Measurements from ENCODE around the gene ARID3A.

The ARID3A gene

DNA sequence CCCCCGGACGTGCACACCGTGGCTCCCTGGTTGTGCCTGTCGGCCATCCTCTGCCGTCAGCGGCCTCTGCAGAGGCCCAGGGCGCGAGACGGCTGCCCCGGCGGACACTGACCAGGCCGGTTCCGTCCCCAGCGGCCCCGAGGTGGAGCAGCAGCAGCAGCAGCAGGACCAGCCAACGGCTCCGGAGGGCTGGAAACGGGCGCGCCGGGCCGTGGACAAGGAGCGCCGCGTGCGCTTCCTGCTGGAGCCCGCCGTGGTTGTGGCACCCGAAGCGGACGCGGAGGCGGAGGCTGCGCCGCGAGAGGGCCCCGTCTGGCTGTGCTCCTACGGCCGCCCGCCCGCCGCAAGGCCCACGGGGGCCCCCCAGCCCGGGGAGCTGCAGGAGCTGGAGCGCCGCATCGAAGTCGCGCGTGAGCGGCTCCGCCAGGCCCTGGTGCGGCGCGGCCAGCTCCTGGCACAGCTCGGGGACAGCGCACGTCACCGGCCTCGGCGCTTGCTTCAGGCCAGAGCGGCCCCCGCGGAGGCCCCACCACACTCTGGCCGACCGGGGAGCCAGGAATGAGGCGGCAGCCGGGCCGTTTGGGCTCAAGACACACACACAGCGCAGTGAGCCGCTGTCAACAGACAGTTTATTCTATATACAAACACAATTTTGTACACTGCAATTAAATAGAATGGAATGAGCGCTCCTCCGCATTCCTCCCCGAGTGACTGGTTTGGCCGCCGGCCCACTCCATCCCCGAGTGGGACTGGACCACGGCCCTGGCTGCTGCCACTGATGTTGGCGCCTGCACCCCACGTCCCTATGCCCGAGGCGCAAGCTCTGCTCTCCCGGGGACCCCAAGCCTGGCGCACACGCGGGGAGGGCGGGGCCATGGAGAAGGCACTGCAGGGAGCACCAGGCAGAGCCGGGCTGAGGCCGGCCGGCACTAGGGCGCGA is 83.5 kb downstream of the ARID3A start:
- no peak for TF ChIP-seq JUND (IDR thresholded peaks at IDR 0.05; ENCODE audit: low read depth)
- DNase-seq (ENCODE audit: low read depth in 1 of 2, low spot score in 1 of 2): no peak
- in situ Hi-C loops (cut with HindIII; ENCODE audit: low pct_unique_long_range_greater_than_20kb, low sequenced_read_pairs): no loop called here

DNA sequence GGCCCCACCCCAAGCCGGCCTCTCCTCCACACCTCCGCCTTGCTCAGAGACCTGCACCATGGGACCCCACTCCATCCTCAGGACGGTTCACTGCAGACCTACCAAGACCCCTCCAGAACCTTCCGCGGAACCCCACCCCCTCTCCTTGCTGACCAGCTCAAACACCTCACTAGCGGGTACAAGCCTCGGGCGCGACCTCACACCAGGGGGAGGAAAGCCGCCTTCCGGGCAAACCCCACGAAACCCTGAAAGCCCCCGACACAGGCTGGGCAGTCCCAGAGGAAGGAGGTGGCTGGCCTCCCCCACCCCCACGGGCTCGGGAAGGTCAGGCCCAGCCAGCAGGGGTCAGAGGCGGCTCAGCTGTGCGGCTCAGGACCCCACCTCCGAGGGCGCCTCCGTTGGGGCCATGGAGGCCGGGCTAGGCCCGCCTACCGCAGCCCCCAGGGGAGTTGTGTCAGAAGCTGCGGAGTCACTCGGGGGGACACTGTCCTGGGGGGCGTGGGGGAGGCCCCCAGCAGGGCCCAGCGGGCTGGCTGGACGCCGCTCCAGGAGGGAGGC is 84.2 kb downstream of the ARID3A start:
- no peak for TF ChIP-seq JUND (IDR thresholded peaks at IDR 0.05; ENCODE audit: low read depth)
- DNase-seq (ENCODE audit: low read depth in 1 of 2, low spot score in 1 of 2): no peak
- in situ Hi-C loops (cut with HindIII; ENCODE audit: low pct_unique_long_range_greater_than_20kb, low sequenced_read_pairs): no loop called here

DNA sequence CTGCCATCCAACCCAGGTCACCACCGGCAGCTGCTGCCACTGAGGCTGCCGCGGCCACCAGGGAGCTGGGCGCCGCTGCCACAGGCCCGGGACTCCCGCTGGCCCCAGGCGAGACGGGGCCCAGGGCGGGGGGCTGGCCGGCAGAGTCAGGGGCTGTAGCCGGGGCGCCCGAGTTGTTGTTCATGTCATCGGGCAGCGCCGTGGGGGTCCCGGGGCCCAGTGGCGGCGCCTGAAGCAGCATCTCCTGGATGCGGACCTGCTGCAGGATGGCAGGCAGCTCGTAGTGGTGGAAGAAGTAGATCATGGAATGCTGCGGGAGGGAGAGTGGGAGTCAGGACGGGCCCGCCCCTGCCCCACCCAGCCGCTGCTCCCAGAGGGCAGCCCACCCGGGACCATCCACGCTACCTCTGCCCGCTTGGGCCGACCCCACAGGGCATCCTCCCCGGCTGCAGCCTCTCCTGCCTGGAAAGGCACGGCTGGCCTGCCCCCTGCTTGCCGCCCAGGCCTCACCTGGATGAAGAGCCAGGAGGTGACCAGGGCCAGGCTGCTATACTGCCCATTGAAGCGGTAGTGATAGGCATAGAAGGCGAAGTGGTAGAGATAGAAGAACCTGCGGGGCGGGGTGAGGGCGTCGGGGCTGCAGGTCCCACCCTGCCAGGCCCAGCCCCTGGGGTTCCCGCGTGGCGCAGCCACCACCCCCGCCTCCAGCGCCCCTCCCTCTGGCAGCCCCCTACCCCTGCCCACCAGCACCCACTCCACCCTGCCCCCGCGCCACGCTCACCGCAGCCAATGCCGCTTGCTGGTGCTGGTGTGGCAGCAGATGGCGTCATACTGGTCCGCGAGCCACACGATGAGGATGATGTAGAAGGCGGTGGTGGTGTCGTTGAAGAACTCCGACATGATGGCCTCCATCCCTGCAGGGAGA is 85.0 kb downstream of the ARID3A start:
- DNase-seq (ENCODE audit: low read depth in 1 of 2, low spot score in 1 of 2): no peak
- TF ChIP-seq JUND (IDR thresholded peaks at IDR 0.05; ENCODE audit: low read depth): no peak
- in situ Hi-C loops (cut with HindIII; ENCODE audit: low pct_unique_long_range_greater_than_20kb, low sequenced_read_pairs): no loop called here

DNA sequence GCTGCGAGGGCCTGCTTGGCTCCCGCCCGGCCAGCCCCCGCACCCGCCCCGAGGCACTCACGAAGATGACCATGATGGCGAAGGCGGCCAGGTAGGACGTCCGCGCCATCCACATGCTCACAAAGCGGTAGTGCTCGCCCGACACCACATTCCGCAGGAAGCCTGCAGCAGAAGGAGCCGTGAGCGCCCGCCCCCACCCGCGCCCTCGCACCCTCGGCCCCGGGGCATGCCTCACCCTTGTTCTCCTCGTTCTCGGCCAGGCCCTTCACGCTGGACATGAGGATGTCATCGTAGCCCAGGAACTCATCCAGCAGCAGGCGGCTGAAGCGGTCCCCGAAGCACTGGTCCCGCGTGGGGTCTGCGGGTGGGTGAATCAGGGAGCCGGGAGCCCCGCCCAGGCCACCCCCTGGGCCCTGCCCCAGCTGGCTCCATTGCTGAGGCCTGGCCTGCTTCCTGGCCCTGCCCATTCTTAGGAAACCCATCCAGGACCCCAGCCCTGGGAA is 86.0 kb downstream of the ARID3A start:
- in situ Hi-C loops (cut with HindIII; ENCODE audit: low pct_unique_long_range_greater_than_20kb, low sequenced_read_pairs): no loop called here
- no peak for DNase-seq (ENCODE audit: low read depth in 1 of 2, low spot score in 1 of 2)
- no peak for TF ChIP-seq JUND (IDR thresholded peaks at IDR 0.05; ENCODE audit: low read depth)

DNA sequence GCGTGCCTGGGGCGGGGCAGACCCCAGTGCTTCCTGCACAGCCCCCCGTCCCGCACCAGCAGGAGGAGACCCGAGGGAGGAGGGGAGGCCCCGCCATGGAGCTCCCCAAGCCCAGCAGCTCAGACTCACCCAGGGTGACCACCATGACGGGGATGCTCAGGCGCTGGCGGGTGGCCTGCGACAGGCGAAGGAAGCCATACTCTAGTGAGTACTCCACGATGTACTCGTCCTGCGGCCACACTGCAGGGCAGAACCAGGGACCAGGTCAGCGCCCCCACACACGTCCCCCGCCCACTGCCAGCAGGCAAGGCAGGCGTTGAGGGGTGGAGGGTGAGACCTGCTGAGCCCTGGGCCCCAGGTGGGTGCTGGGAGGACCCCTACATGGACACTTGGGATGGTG is 86.5 kb downstream of the ARID3A start:
- no peak for DNase-seq (ENCODE audit: low read depth in 1 of 2, low spot score in 1 of 2)
- in situ Hi-C loops (cut with HindIII; ENCODE audit: low pct_unique_long_range_greater_than_20kb, low sequenced_read_pairs): no loop called here
- no peak for TF ChIP-seq JUND (IDR thresholded peaks at IDR 0.05; ENCODE audit: low read depth)

DNA sequence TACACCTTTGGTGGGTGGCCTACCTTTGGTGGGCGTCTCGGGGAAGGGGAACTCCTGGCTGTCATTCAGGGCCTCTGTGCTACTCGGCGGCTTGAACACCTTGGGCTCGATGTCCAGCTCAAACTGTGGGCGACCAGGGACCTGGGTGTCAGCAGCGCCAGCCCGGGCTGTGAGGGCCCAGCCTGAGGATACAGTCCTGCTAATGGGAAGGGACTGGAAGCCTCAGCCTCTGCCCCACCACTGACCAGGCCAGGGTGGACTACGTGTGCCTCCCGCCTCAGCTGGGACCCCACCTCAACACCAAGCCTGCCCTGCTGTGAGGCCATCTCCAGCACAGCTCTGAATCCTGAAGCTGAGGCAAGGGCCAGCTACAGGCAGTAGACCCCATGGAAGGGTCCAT is 87.4 kb downstream of the ARID3A start:
- in situ Hi-C loops (cut with HindIII; ENCODE audit: low pct_unique_long_range_greater_than_20kb, low sequenced_read_pairs): no loop called here
- no peak for TF ChIP-seq JUND (IDR thresholded peaks at IDR 0.05; ENCODE audit: low read depth)
- no peak for DNase-seq (ENCODE audit: low read depth in 1 of 2, low spot score in 1 of 2)

DNA sequence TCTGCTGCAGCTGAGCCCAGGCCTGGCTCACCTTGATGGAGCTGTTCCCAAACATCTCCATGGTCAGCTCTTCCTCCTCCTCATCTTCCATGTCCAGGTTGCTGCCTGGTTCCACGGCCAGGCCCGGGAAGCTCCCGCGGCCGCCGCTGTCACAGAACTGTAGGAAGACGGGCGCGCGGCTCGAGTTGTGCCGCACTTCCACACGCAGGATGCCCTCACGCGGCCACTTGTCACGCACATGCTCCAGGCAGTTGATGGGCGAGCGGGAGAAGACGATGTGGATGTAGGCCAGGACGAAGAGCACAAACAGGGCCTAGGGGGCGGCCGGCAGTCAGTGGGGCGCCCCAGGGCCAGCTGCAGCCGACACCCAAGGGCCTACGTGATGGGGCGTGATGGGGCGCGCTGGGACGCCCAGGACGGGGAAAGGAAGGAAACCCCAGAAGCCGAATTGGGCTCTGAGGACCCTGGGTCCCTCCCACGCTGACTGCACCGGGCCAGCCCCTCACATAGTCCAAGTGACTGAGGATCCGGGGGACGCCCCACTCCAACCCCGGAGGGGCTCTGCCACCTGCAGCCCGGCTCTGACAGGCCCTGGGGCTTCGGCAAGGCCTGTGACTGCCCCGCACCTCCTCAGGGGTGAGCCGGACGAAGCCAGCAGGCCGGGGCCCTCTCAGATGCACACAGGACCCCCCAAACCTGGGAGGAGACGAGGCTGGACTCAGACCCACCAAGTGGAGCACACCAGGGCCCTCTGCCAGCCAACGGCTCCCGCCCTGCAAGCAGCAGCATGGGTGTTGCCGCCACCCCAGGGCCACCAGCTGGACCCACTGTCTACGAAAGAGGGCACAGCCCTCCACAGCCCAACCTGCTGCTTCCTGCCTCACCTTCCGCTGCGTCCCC is 88.6 kb downstream of the ARID3A start:
- TF ChIP-seq JUND (IDR thresholded peaks at IDR 0.05; ENCODE audit: low read depth): no peak
- DNase-seq (ENCODE audit: low read depth in 1 of 2, low spot score in 1 of 2): no peak
- in situ Hi-C loops (cut with HindIII; ENCODE audit: low pct_unique_long_range_greater_than_20kb, low sequenced_read_pairs): no loop called here

DNA sequence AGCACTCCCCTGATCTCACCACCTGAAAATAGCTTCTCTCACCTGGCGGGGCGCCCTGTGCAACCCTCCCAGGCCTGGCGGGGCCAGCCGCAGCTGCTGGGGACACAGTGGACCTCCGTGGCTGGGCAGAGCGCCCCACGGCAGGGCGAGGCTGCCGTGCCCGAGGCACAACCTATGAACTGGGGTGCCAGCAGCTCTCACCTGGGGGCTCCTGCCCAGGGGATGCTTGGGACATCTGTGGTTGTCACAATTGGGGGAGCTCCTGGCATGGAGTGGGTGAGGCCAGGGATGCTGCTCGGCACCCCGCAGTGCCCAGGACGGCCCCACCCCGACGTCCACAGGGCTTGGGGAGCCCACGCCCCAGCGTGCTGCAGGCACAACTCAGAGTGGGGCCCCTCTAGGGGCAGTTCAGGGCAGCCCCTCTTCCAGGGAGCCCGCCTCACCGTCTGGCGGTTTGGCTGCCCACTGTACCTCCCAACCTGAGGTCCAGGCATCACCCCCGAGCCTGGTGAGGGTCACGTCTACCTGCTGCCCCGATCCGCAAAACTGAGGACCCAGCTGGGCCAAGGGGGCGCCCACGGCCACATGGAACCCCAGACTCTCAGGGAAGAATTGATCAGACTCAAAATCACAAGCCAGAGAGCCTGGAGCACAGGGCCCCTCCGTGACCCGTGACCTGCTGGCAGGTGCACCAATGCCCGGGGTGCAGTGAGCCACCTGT is 89.4 kb downstream of the ARID3A start:
- TF ChIP-seq JUND (IDR thresholded peaks at IDR 0.05; ENCODE audit: low read depth): no peak
- no peak for DNase-seq (ENCODE audit: low read depth in 1 of 2, low spot score in 1 of 2)
- in situ Hi-C loops (cut with HindIII; ENCODE audit: low pct_unique_long_range_greater_than_20kb, low sequenced_read_pairs): no loop called here

DNA sequence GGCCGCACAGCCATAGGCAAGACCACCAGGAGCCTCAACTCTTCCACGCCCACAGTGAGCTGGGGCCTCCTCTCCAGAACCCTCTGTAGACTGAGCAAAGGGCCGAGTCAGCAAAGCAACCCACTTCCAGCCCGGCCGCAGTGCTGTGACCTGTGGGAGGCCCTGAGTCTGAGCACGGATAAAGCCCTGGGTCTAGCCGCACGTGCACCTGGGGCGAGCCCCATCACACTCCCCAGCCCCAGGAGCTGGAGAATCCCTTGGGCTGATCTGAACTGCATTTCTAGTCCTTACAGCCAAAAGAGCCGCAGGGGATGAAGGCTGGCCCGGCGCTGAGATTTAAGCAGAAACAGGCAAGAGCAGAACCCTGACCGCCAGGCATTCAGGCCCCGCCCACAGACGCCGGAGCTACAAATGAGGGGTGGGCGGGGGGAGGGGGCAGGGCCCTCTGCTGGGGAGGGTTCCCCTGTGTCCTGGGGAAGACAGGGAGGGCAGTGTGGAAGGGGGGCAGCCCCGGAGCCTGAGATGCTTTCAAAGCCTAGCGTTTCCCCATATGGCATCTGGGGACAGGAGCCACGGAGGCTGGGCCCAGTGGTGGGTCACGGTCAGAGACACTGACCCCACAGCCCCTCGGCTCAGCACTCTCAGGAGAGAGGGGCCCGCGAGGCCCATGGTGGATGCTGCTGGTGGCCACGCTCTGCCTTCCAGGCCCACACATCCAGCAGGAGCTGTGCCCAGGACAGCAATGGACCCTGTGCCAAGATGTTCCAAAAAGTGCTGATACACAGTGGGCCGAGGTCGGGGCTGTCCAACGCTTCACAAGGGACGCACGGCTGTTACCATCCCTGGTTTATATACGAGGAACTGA is 90.2 kb downstream of the ARID3A start:
- no peak for DNase-seq (ENCODE audit: low read depth in 1 of 2, low spot score in 1 of 2)
- TF ChIP-seq JUND (IDR thresholded peaks at IDR 0.05; ENCODE audit: low read depth): no peak
- in situ Hi-C loops (cut with HindIII; ENCODE audit: low pct_unique_long_range_greater_than_20kb, low sequenced_read_pairs): no loop called here

DNA sequence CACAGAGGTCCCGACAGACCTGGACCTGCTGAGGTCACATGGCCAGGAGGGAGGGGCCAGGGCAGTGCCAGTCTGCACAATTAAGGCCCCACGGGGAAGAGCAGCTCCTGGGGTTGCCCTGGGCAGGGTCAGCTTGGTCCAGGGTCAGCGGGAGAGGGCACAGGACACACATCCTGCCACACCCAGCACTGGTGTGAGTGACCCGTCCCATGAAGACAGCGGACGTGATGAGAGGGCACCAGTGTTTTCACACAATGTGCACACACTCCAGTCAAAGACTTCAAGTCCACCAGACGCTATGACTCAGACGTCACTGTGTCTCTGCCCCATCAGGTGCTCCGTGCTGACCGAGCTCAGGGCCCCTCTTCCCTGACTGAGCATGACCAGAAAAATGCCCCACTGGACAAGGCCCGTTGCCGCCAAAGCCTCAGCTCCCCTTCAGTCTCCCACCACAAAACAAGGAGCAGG is 90.8 kb downstream of the ARID3A start:
- DNase-seq (ENCODE audit: low read depth in 1 of 2, low spot score in 1 of 2): no peak
- in situ Hi-C loops (cut with HindIII; ENCODE audit: low pct_unique_long_range_greater_than_20kb, low sequenced_read_pairs): no loop called here
- no peak for TF ChIP-seq JUND (IDR thresholded peaks at IDR 0.05; ENCODE audit: low read depth)
